Endothelial cell of umbilical vein (primary cell): ENCODE results near the gene NAT16. TPM values are rescaled to one million over a fixed set of nuclear protein-coding genes. Genes with fewer than 3 reads are reported as not detected.
A peak's percentile ranks its signal among the peaks of the same experiment; 100 is the strongest.

Experiments
- BruUV-seq: library from RNA; stranded (reverse); fragments of 400-500 nt; replicated peaks from 2 replicates; lab custom pipeline; 2021; lab: Mats Ljungman, UMichigan
- CTCF ChIA-PET: fragments of 300-600, 350-600 bp; sonication (Branson Sonifier 250); formaldehyde crosslinking; loops from one replicate; lab custom pipeline; 2021; ENCODE audit warnings: antibody characterized with exemption, inconsistent platforms; lab: Charles Lee
- POLR2A ChIA-PET: fragments of 300-600, 350-600 bp; sonication (Branson Sonifier 250); formaldehyde crosslinking; loops from one replicate; lab custom pipeline; 2021; ENCODE audit warnings: antibody characterized with exemption, inconsistent platforms; lab: Charles Lee
- DNase-seq: peaks from one replicate; pipeline ENCODE4 v3.0.0-alpha.2; 2011; ENCODE audit warnings: low read depth, low spot score
- FAIRE-seq: peaks from 2 replicates; lab custom pipeline; 2011; peaks lifted over from hg19 to GRCh38; lab: Jason Lieb, UNC
- H2AFZ ChIP-seq: 2 replicates; pipeline ENCODE4 v1.6.0; 2012; ENCODE audit warnings: low read depth, low read length, control low read depth, inconsistent platforms
- H3K27ac ChIP-seq: 2 replicates; pipeline ENCODE4 v1.5.1; 2011; ENCODE audit warnings: low read depth, mild to moderate bottlenecking, control low read depth, low read length, moderate library complexity; ENCODE audit not compliant: insufficient read depth
- H3K27me3 ChIP-seq, 2 experiments: 2 replicates each; pipeline versions ENCODE4 v1.6.0 to v1.6.1; 2011; ENCODE audit warnings: low read length in 2 of 2, mixed read lengths in 1 of 2; ENCODE audit not compliant: control insufficient read depth in 2 of 2, insufficient read depth in 2 of 2
- H3K36me3 ChIP-seq, 2 experiments: 2 replicates in 1 of 2; 3 replicates in 1 of 2; pipeline ENCODE4 v1.5.1; 2011; ENCODE audit warnings: low read length in 2 of 2, mild to moderate bottlenecking in 1 of 2, moderate library complexity in 1 of 2; ENCODE audit not compliant: control insufficient read depth in 2 of 2, insufficient read depth in 2 of 2; ENCODE audit errors: extremely low read depth in 1 of 2
- H3K4me1 ChIP-seq: 3 replicates; pipeline ENCODE4 v1.5.1; 2011; ENCODE audit warnings: mild to moderate bottlenecking, low read length; ENCODE audit not compliant: control insufficient read depth, insufficient read depth; ENCODE audit errors: extremely low read depth
- H3K4me2 ChIP-seq: 2 replicates; pipeline ENCODE4 v1.6.1; 2011; ENCODE audit warnings: low read length, control low read depth, mixed read lengths; ENCODE audit not compliant: insufficient read depth
- H3K4me3 ChIP-seq, 3 experiments: fragments of 200-600 bp in 1 of 3; sonication (generic), shearing (Covaris generic) in 1 of 3; replicated peaks in 1 of 3; 2 replicates each; pipeline ENCODE4 v1.5.1; 2011 to 2016; ENCODE audit warnings: control low read depth in 3 of 3, low read length in 3 of 3, mild to moderate bottlenecking in 2 of 3, inconsistent platforms in 1 of 3, low read depth in 1 of 3, moderate library complexity in 1 of 3; ENCODE audit not compliant: insufficient read depth in 1 of 3
- H3K79me2 ChIP-seq: 2 replicates; pipeline ENCODE4 v1.6.0; 2012; ENCODE audit warnings: low read length, inconsistent platforms; ENCODE audit not compliant: control insufficient read depth, insufficient read depth
- H3K9ac ChIP-seq: replicated peaks from 2 replicates; pipeline ENCODE3; 2011; ENCODE audit warnings: low read length, control low read depth; ENCODE audit not compliant: insufficient read depth; ENCODE audit errors: extremely low read depth
- H3K9me1 ChIP-seq: replicated peaks from 3 replicates; pipeline ENCODE4 v1.6.0; 2011; ENCODE audit warnings: mild to moderate bottlenecking, low read length; ENCODE audit not compliant: control insufficient read depth, insufficient read depth; ENCODE audit errors: extremely low read depth
- H3K9me3 ChIP-seq: replicated peaks from 2 replicates; pipeline ENCODE4 v1.5.1; 2012; ENCODE audit warnings: low read length, inconsistent platforms; ENCODE audit not compliant: control insufficient read depth, insufficient read depth
- H4K20me1 ChIP-seq: replicated peaks from 2 replicates; pipeline ENCODE3; 2011; ENCODE audit warnings: mild to moderate bottlenecking, low read length; ENCODE audit not compliant: control insufficient read depth, insufficient read depth; ENCODE audit errors: extremely low read depth
- EZH2 ChIP-seq: IDR thresholded peaks from 2 replicates; pipeline ENCODE4 v1.6.1; 2012; ENCODE audit warnings: borderline replicate concordance, low read depth, mild to moderate bottlenecking, moderate library complexity, low read length, inconsistent platforms; ENCODE audit not compliant: severe bottlenecking
- FOS ChIP-seq: IDR thresholded peaks from 2 replicates; pipeline ENCODE4 v1.6.1; 2011; ENCODE audit warnings: mild to moderate bottlenecking, low read length, moderate library complexity, borderline replicate concordance; ENCODE audit not compliant: insufficient read depth
- GATA2 ChIP-seq: IDR thresholded peaks from 2 replicates; pipeline ENCODE4 v1.7.0; 2011; ENCODE audit warnings: low read depth, mild to moderate bottlenecking, moderate library complexity, mixed read lengths, low read length; ENCODE audit not compliant: insufficient read length, insufficient read depth
- JUN ChIP-seq: IDR thresholded peaks from 2 replicates; pipeline ENCODE4 v1.6.1; 2011; ENCODE audit warnings: borderline replicate concordance, low read depth; ENCODE audit not compliant: insufficient read length, insufficient read depth
- MYC ChIP-seq: IDR thresholded peaks from one replicate; pipeline ENCODE4 v1.6.1; 2011; ENCODE audit warnings: mild to moderate bottlenecking, low read depth, low read length
- POLR2AphosphoS5 ChIP-seq: IDR thresholded peaks from 2 replicates; pipeline ENCODE4 v1.6.1; 2012; ENCODE audit warnings: low read depth, mild to moderate bottlenecking, control low read depth, low read length, moderate library complexity; ENCODE audit not compliant: insufficient read depth
- dilution Hi-C: fragments of 300-500 bp; cut with MboI; formaldehyde crosslinking; loops from one replicate; pipeline ENCODE4 v1.15.0; 2019; ENCODE audit warnings: low sequenced_read_pairs; ENCODE audit not compliant: extremely low pct_ligation_motif_present
- intact Hi-C: fragments of 100-400 bp; cut with micrococcal nuclease; formaldehyde crosslinking; loops from one replicate; pipeline ENCODE4 v1.10.0; 2022
- polyA plus RNA-seq, 4 experiments: library from polyadenylated mRNA; depleted of rRNA in 3 of 4; stranded (reverse) in 3 of 4; unstranded in 1 of 4; fragments of >200 nt; gene quantifications; 2 replicates each; pipeline versions ENCODE4 v1.2.1 to v1.2.3, GENCODE V29; 2011 to 2012; ENCODE audit warnings: missing spikeins in 1 of 4
- total RNA-seq: library from RNA; stranded (reverse); gene quantifications from 2 replicates; pipeline ENCODE4 v1.2.3, GENCODE V29; 2021
- TF ChIP-seq, protein P1 (sequence below): IDR thresholded peaks from 2 replicates; pipeline ENCODE4 v1.6.1; 2011; ENCODE audit not compliant: insufficient read depth, insufficient read length
- TF ChIP-seq, protein P2 (sequence below), 2 donors: IDR thresholded peaks; 1 replicate in 1 of 2; 2 replicates in 1 of 2; pipeline ENCODE4 v1.5.1; 2011; ENCODE audit warnings: low read length in 2 of 2, mild to moderate bottlenecking in 2 of 2, moderate library complexity in 2 of 2, control low read depth in 1 of 2, inconsistent platforms in 1 of 2, low read depth in 1 of 2; ENCODE audit not compliant: insufficient read depth in 1 of 2; ENCODE audit errors: extremely low read depth in 1 of 2

NAT16 gene
- total and polyA plus RNA-seq, 2 donors (not counting 3 experiments of a cell fraction or from before 2014, with no cell fraction given) = not detected

DNA sequence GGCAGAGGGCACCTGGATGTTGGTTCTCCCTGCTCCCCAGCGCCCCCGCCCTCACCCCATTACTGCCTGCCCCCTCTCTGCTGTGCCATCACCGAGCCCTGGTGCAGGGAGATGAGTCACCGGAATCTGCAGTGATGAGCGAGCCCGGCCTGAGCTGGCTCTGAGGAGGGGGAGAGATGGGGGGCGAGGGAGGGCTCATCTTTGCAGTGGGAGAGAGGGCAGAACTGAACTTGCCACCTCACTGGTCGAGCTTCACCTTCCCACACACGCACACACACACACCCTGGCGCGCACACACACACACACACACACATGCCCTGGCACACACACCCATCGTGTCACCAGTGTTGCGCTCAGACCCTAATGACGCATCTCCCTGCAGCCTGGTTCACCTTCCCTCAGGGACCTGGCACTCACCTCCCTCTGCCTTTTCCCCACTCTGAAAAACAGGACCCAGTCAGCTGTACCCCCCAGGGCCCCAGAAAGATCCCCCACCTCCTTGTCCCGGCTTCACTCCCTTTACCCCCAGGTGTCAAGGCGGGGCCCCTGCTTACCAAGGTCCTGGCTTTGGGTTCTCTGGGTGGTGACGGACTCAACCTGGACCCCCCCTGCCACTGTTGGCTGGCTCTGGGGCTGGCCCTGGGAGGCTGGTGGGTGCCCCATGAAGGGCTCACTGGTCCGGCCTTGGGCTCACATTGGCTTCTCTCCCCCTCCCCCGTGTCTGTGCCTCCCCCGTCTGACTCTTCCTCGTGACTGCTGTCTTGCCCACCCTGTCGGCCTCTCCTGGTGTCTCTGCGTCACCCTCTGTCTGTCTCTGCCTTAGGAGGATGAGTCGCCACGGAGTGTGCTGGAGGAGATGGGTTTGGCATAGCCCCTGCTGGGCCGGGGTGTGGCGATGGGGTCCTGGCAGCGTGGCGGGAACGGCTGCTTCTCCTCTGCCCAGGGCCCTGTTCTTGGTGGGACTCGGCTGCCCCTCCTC is 20.1 kb downstream of the NAT16 start:
- FAIRE-seq (no peak), DNase-seq (no peak)
- POLR2A ChIA-PET = interaction anchor here (0.6 kb wide), 1 partner anchor 522 kb away, joined by 5 read pairs; no protein-coding TSS in a partner anchor
- Histone ChIP-seq H3K36me3 (peaks cover 5 to 19% of the 10 kb centered on the region in 2 experiments), H3K4me2 (no peak overlapping the region), H2AFZ (no peak overlapping the region), H3K9me3 (no peaks in the 10 kb centered on the region), H4K20me1 (no peaks in the 10 kb centered on the region), H3K9me1 (no peaks in the 10 kb centered on the region), H3K27ac (no peak overlapping the region), H3K4me3 (no peak overlapping the region), H3K79me2 (peaks cover 6% of the 10 kb centered on the region), H3K9ac (no peak overlapping the region), H3K4me1 (peaks cover 18% of the 10 kb centered on the region), H3K27me3 (peaks cover 12 to 17% of the 10 kb centered on the region in 2 experiments)
- TF ChIP-seq MYC (no peak), EZH2 (no peak), JUN (no peak), GATA2 (no peak), FOS (peak; percentile 20), POLR2AphosphoS5 (no peak)
- TF ChIP-seq, protein P1, sequence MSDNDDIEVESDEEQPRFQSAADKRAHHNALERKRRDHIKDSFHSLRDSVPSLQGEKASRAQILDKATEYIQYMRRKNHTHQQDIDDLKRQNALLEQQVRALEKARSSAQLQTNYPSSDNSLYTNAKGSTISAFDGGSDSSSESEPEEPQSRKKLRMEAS = no peak
- TF ChIP-seq, protein P2, sequence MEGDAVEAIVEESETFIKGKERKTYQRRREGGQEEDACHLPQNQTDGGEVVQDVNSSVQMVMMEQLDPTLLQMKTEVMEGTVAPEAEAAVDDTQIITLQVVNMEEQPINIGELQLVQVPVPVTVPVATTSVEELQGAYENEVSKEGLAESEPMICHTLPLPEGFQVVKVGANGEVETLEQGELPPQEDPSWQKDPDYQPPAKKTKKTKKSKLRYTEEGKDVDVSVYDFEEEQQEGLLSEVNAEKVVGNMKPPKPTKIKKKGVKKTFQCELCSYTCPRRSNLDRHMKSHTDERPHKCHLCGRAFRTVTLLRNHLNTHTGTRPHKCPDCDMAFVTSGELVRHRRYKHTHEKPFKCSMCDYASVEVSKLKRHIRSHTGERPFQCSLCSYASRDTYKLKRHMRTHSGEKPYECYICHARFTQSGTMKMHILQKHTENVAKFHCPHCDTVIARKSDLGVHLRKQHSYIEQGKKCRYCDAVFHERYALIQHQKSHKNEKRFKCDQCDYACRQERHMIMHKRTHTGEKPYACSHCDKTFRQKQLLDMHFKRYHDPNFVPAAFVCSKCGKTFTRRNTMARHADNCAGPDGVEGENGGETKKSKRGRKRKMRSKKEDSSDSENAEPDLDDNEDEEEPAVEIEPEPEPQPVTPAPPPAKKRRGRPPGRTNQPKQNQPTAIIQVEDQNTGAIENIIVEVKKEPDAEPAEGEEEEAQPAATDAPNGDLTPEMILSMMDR (IDR thresholded peaks at IDR 0.05; ENCODE audit: extremely low read depth in 1 of 2, insufficient read depth in 1 of 2, low read depth in 1 of 2, low read length in 2 of 2) = no peak
- BruUV-seq = no TSS peak
- intact Hi-C loops = loop anchor here (10.0 kb wide), 1 partner anchor 265 kb away; the partner anchor contains the start of gene ACHE
- CTCF ChIA-PET = interaction anchor here (0.7 to 2.0 kb wide), 4 partner anchors 11 to 123 kb away, joined by 3 to 4 read pairs (median 3); no protein-coding TSS in a partner anchor
- dilution Hi-C loops = no loop called here
